ENCODE results near the gene EGFL6.

- no peak for TF ChIP-seq CTCF (IDR thresholded peaks at IDR 0.05 in 8 of 11, conservative IDR thresholded peaks at IDR 0.05 in 3 of 11)
- no peak for TF ChIP-seq POLR2AphosphoS5 (IDR thresholded peaks at IDR 0.05)
- no peak for TF ChIP-seq POLR2A (IDR thresholded peaks at IDR 0.05)
These were observed 53.1 kb downstream of the EGFL6 start for GRCh38 chrX:13622401-13622964.

Data from spleen (tissue), 7 donors.